ENCODE data around the gene FAM114A1.
"Not testable (repeated sequence)": the region's sequence is repeated elsewhere in the genome, so short reads cannot be mapped to it uniquely, and the experiment has no call there.

FAM114A1 gene

GRCh38 chr4:38979511-38980230 is 112.1 kb downstream of the FAM114A1 start:
- no peak for DNase-seq

- no peak for DNase-seq
Measured at GRCh38 chr4:38980903-38981676, 113.5 kb downstream of the FAM114A1 start.

DNA sequence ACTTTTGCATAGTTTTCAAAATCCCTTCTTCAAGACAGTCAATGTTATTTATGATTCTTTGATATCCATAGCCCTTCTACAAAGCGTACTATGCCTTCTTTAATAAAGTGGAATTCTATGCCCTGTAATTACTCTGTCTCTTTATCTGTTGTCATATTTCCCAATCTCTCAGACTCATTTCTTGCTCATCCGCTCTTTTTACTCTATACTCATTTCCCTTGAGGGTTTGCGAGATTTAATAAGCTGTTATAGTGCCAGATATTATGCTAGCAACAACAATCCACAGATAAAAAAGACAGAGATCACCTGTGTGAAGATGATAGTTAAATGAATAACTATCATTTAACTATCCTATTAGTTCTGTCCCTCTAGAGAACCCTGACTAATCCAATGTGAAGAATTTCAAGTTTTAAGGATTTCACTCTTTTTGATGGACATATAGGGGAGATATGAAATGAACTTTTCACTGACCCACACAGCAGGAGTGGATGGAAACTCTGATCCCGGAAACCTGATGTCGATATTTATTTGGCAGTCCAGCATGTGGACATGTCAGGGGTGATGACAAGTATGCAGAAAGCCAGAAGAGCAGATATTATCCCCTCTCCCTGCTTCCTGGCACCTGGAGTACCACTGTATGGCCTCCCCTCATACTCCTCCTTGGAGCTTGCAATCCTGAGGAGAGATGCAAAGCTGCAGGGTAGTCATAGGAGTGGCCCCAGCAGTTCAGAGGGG is 114.9 kb downstream of the FAM114A1 start:
- no peak for DNase-seq

GRCh38 chr4:38983291-38983690 is 115.7 kb downstream of the FAM114A1 start:
- no peak for DNase-seq

DNA sequence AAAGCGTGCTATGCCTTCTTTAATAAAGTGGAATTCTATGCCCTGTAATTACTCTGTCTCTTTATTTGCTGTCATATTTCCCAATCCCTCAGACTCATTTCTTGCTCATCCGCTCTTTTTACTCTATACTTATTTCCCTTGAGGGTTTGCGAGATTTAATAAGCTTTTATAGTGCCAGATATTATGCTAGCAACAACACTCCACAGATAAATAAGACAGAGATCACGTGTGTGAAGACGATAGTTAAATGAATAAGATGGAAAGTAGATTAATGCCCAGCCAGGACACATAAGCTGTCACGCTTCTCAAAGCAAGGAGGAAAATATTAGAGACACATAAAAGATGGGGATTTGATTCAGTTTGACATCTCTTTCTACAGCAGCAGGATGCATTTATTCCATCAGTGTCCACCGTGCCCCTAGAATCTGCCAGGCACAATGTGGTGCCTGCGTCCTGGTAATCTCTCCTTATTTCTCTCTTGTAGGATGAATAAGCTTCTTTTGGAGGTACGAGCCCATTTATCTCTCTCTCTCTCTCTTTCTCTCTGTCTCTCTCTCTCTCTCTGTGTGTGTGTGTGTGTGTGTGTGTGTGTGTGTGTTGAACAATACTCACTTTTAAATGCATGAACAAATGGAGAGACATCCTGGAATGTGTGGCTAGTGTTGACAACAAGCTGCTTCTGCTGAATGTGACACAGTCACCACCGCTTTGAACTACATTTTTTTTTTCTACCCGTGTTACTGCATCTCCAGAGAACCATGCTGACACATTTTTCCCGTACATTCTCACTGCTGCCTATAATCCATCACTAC is 116.4 kb downstream of the FAM114A1 start:
- DNase-seq: no peak

- DNase-seq: no peak
Measured at GRCh38 chr4:38985410-38986100, 117.9 kb downstream of the FAM114A1 start.

- DNase-seq: no peak
Measured at GRCh38 chr4:38987491-38987890, 119.9 kb downstream of the FAM114A1 start.

GRCh38 chr4:38988353-38988752 is 120.7 kb downstream of the FAM114A1 start:
- not testable (repeated sequence) for DNase-seq

DNA sequence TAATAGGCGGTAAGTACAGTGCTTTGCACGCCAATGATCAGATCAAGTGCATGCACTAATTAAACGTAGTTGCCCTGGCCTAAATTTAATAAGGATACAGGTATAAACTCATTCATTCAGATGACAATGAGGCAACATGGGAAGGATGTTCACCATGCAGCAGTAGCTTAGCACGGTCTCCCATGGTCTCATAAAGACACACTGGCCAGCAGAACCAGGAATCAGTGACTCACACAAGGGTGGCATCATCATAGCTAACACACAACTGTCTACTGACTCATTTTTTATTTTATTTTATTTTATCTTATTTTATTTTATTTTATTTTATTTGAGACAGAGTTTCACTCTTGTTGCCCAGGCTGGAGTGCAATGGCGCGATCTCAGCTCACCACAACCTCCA is 121.9 kb downstream of the FAM114A1 start:
- DNase-seq: no peak

DNA sequence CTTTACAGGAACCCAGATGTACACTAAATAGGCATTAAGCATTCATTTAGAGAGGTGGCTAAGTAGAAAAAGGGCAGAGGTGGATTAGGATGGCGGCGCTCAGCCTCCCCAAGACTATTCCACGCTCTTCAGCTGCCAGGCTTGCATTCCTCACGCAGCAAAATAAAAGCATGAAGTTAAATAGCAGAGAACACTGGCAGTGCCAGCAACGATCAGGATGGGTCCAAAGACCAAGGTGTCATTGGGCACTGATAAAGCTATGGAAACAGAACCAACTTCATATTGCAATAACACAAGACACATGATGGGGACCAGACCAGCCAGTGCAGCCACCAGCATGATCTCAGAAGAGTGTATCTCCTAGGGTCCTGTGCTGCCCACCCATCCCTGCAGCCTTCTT is 122.6 kb downstream of the FAM114A1 start:
- DNase-seq: no peak

DNA sequence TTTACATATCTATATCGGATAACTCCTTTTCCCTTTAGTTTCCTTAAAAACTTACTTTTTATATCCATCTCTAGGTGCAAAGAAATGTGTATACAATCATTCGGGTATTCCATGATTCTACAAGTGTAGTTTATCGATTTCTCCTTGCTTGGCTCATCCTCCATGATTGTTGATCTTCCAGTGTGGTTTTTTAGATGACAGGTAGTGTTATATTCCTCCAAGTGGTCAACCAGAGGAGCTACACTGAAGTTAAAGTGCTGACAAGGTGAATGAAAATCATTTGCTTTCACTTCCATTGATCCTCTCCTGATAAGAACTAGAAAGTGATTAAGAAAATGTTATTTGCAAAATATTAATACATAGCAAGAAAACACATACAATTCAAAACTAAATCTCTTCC is 126.1 kb downstream of the FAM114A1 start:
- no peak for DNase-seq

GRCh38 chr4:38994135-38994534 is 126.5 kb downstream of the FAM114A1 start:
- DNase-seq: no peak
